K562 (cell line): ENCODE results near the gene TMEM151A.

Source experiments
- BRD9 ChIP-seq: fragments of 450-650 bp; IDR thresholded peaks from 2 replicates; pipeline ENCODE4 v1.6.1; 2018; ENCODE audit warnings: low read depth; ENCODE audit not compliant: partially characterized antibody
- E2F5 ChIP-seq: sonication (generic); formaldehyde crosslinking; IDR thresholded peaks from 2 replicates; pipeline ENCODE4 v1.8.0; 2022; ENCODE audit warnings: mild to moderate bottlenecking, missing genetic modification reagents
- ESRRA ChIP-seq: fragments of 450-650 bp; IDR thresholded peaks from 2 replicates; pipeline ENCODE4 v1.6.1; 2014; ENCODE audit warnings: low read depth, mild to moderate bottlenecking, moderate library complexity, borderline replicate concordance
- EZH2 ChIP-seq: IDR thresholded peaks from 2 replicates; pipeline ENCODE4 v1.6.1; 2012; ENCODE audit warnings: low read depth, mild to moderate bottlenecking, inconsistent platforms, low read length, borderline replicate concordance
- FOXA1 ChIP-seq: fragments of 450-650 bp; IDR thresholded peaks from 2 replicates; pipeline ENCODE4 v1.6.1; 2016; ENCODE audit warnings: mild to moderate bottlenecking, borderline replicate concordance
- POLR2A ChIP-seq: fragments of 450-650 bp; conservative IDR thresholded peaks from 2 replicates; pipeline ENCODE4 v1.6.1; 2016
- RHOXF2B ChIP-seq: fragments of 250-450 bp; sonication (Bioruptor Pico); conservative IDR thresholded peaks from 2 replicates; pipeline ENCODE4 v1.5.1; 2021
- SMC3 ChIP-seq: conservative IDR thresholded peaks from 2 replicates; pipeline ENCODE4 v1.6.1; 2011; ENCODE audit warnings: low read depth, low read length, improper control_type of control experiment; ENCODE audit not compliant: insufficient read depth
- SP1 ChIP-seq: sonication (generic); formaldehyde crosslinking; IDR thresholded peaks from 2 replicates; pipeline ENCODE4 v1.8.1; 2022; ENCODE audit warnings: mild to moderate bottlenecking, missing genetic modification reagents
- UBTF ChIP-seq, 2 experiments: IDR thresholded peaks; 2 replicates each; pipeline ENCODE4 v1.6.1; 2012; ENCODE audit warnings: improper control_type of control experiment in 2 of 2, low read depth in 2 of 2, low read length in 2 of 2, borderline replicate concordance in 1 of 2
- ZNF589 ChIP-seq: fragments of 200-800 bp; sonication (Bioruptor generic); IDR thresholded peaks from 2 replicates; pipeline ENCODE4 v1.6.1; 2016; ENCODE audit warnings: low read depth, missing genetic modification characterization, missing compliant biosample characterization
- TF ChIP-seq, protein P1 (sequence below), 3 experiments: IDR thresholded peaks in 2 of 3; conservative IDR thresholded peaks in 1 of 3; 2 replicates each; pipeline ENCODE4 v1.5.1; 2011 to 2012; ENCODE audit warnings: low read length in 3 of 3, mild to moderate bottlenecking in 3 of 3, control low read depth in 2 of 3, improper control_type of control experiment in 1 of 3, inconsistent platforms in 1 of 3, low read depth in 1 of 3, mixed read lengths in 1 of 3, moderate library complexity in 1 of 3; ENCODE audit not compliant: insufficient read depth in 2 of 3
- TF ChIP-seq, protein P2 (sequence below): sonication (generic); formaldehyde crosslinking; IDR thresholded peaks from 2 replicates; pipeline ENCODE4 v1.8.1; 2023; ENCODE audit warnings: mild to moderate bottlenecking, missing genetic modification reagents

DNA sequence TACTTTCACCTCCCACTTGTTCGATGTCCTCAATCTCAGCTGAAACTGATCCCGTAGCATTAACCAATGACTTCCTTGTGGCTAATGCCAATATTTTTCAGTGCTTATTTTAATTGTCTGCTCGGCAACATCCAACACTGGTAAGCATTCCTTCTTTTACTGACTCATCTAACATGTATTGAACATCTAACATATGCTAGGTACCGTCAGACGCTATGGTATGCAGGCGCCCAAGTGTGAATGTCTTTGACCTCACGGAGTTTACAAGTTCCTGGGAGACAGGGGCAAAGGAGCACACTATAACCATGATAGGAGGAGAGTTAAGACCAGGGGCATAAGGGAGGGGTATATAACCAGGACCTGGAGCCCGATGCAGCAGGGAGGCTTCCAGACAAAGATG, 51.5 kb downstream of the TMEM151A start:
- TF ChIP-seq POLR2A (no peak), E2F5 (no peak), FOXA1 (no peak), EZH2 (no peak), BRD9 (no peak), ZNF589 (CRISPR knock-in tag) (no peak), RHOXF2B (CRISPR knock-in tag) (no peak), SP1 (CRISPR knock-in tag) (no peak), UBTF (IDR thresholded peaks at IDR 0.05; ENCODE audit: borderline replicate concordance in 1 of 2, low read depth in 2 of 2, low read length in 2 of 2) (no peak), SMC3 (no peak), ESRRA (no peak)
- TF ChIP-seq, protein P1, sequence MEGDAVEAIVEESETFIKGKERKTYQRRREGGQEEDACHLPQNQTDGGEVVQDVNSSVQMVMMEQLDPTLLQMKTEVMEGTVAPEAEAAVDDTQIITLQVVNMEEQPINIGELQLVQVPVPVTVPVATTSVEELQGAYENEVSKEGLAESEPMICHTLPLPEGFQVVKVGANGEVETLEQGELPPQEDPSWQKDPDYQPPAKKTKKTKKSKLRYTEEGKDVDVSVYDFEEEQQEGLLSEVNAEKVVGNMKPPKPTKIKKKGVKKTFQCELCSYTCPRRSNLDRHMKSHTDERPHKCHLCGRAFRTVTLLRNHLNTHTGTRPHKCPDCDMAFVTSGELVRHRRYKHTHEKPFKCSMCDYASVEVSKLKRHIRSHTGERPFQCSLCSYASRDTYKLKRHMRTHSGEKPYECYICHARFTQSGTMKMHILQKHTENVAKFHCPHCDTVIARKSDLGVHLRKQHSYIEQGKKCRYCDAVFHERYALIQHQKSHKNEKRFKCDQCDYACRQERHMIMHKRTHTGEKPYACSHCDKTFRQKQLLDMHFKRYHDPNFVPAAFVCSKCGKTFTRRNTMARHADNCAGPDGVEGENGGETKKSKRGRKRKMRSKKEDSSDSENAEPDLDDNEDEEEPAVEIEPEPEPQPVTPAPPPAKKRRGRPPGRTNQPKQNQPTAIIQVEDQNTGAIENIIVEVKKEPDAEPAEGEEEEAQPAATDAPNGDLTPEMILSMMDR (IDR thresholded peaks at IDR 0.05 in 2 of 3, conservative IDR thresholded peaks at IDR 0.05 in 1 of 3; ENCODE audit: insufficient read depth in 2 of 3, low read depth in 1 of 3, low read length in 3 of 3): no peak
- TF ChIP-seq, protein P2, sequence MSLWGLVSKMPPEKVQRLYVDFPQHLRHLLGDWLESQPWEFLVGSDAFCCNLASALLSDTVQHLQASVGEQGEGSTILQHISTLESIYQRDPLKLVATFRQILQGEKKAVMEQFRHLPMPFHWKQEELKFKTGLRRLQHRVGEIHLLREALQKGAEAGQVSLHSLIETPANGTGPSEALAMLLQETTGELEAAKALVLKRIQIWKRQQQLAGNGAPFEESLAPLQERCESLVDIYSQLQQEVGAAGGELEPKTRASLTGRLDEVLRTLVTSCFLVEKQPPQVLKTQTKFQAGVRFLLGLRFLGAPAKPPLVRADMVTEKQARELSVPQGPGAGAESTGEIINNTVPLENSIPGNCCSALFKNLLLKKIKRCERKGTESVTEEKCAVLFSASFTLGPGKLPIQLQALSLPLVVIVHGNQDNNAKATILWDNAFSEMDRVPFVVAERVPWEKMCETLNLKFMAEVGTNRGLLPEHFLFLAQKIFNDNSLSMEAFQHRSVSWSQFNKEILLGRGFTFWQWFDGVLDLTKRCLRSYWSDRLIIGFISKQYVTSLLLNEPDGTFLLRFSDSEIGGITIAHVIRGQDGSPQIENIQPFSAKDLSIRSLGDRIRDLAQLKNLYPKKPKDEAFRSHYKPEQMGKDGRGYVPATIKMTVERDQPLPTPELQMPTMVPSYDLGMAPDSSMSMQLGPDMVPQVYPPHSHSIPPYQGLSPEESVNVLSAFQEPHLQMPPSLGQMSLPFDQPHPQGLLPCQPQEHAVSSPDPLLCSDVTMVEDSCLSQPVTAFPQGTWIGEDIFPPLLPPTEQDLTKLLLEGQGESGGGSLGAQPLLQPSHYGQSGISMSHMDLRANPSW (CRISPR knock-in tag): no peak
